Measurements from ENCODE around the gene CD74.

Gene CD74

DNA sequence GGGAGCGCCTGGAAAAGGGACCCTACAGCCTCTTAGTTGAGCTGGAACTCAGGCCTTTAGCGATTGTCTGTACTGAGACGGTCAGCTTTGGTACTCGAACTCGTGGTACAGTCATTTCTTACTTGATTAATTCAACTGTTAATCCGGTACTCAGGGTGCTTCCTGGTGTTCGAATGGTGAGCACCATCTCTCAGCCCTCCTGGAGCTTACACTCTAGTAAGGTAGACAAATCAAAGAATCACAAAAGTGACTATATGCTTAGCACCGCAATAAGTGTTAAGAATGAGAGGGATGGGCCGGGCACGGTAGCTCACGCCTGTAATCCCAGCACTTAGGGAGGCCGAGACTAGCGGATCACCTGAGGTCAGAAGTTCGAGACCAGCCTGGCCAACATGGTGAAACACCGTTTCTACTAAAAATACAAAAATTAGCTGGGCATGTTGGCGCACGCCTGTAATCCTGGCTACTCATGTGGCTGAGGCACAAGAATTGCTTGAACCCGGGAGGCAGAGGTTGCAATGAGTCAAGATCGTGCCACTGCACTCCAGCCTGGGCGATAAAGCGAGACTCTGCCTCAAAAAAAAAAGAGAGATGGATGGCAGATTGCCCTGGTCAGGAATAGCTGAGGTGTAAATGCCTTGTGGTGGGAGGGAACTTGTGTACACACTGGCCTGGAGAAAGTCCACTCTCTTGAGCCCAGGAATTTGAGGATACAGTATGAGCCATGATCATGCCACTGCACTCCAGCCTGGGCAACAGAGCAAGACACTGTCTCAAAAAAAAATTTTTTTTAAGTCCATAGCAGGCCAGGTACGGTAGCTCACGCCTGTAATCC is 54.2 kb downstream of the CD74 start:
- no peak for DNase-seq (ENCODE audit: low spot score)

DNA sequence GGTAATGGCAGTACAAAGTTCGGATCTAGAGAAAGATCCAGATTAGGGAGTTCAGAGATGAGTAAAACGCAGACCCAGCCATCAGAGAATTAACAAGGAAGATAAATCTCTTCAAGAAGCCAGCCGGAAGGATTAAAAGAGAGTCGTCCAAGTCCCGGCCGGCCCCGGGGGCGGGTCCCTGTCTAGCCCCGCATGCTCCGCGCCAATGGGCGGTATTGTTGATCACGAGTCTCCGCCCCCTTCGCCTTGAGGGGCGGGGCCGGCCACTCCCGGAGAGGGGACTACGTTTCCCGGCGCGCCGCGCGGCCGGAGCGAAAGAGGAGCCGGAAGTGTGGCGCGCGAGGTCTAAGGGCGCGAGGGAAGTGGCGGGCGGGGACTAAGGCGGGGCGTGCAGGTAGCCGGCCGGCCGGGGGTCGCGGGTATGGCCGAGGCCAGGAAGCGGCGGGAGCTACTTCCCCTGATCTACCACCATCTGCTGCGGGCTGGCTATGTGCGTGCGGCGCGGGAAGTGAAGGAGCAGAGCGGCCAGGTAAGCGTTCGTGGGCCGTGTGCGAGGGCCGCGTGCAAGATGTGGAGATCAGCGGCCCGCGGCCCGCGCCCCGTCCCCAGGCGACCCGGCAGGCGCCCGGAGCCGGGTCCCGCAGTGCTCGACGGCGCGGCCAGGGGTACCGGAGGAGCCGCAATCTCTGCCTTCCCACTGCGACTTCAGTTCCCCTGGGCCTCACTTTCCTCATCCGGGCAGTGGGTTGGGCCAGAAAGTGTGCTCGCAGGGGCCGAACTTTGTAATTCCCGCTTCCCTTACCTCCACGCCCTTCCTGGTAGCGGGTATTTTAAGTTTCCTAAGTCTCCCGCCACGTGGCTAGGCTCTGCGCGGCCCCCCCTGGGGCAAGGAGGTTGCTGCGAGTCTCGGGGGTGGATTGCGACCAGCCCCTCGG is 55.1 kb downstream of the CD74 start, which contains the start of gene TCOF1:
Gene TCOF1 (plus strand): TSS at position 372 of the 935 bp plus-strand sequence. CDS start 50 bp downstream, at position 422.
- DNase-seq (ENCODE audit: low spot score) = peak; percentile 97

DNA sequence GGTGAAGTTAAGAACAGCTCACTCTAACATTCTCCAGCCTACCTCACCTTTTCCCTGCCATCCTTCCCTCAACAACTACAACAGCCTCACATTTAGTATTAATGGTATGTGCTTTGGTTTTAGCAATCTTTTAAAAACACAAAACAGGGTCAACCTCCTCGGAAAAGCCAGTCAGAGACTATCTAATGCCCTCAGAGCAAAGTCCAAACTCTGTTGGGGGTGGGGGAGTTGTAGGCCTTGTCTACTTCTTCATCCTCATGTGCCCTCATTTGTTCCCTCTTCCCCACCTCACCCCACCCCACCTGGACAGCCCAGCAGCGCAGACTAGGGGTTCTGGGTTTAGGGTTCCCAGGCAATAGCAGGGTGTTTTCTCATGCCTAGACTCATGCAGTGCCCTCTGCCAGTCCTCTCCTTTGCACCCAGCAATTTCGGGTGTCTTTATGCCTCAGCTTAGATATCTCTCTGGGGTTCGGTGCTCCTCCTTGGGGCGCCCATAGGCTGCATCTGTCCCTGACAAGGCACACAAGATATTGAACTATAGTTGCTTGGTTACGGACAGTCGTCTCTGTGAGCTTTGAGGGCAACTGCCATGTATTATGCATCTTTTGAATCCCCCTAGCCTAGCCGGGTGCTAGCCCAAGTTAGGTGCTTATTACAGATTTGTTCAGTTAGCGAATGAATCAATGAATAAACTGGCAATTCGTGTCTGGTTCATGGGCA is 56.0 kb downstream of the CD74 start:
- no peak for DNase-seq (ENCODE audit: low spot score)

DNA sequence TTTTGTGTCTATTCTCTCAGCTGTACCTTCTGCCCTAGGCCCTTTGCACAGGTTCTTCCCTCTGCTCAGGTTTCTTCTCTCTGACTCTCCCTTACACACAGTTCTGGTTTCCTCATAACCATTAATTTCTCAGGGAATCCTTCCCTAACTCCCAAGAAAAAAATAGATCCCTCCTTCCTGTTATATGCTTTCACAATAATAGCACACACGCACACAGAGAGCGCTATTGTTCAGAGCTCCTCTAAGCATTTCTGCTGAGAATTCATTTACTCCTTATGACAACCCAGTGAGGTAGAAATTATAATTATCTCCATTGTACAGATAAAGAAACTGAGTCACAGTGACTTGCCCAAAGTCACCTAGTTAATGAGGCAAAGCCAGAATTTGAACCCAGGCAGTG is 56.9 kb downstream of the CD74 start:
- no peak for DNase-seq (ENCODE audit: low spot score)

DNA sequence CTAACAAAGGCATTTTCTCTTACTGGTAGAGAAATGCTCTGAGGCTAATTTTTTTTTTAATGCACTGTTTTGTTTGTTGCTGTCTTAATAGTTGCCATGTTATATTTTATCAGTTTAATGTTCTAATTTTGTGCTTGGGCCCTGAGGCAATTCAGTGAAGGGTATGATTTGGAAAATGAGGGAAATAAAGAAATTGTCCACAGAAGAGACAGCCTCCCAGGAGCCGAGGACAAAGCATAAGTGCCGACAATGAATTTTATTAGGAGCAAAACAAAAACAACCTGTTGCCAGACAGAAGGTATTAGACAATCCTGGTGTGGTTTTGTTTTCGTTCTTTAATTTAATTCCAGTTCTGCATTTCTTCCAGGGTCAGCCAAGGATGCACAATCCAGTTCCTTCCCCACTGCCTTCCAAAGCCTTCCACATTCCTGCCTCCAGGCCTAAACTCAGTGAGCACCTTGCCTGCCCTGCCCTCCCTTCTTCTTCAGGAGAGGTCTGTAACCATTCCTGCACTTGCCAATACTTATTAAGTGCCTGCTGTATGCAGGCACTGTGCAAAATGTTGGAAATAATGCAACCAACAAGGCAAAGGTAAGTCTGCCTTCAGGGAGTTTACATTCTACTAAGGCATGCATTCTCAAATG is 59.6 kb downstream of the CD74 start:
- DNase-seq (ENCODE audit: low spot score) = no peak

DNA sequence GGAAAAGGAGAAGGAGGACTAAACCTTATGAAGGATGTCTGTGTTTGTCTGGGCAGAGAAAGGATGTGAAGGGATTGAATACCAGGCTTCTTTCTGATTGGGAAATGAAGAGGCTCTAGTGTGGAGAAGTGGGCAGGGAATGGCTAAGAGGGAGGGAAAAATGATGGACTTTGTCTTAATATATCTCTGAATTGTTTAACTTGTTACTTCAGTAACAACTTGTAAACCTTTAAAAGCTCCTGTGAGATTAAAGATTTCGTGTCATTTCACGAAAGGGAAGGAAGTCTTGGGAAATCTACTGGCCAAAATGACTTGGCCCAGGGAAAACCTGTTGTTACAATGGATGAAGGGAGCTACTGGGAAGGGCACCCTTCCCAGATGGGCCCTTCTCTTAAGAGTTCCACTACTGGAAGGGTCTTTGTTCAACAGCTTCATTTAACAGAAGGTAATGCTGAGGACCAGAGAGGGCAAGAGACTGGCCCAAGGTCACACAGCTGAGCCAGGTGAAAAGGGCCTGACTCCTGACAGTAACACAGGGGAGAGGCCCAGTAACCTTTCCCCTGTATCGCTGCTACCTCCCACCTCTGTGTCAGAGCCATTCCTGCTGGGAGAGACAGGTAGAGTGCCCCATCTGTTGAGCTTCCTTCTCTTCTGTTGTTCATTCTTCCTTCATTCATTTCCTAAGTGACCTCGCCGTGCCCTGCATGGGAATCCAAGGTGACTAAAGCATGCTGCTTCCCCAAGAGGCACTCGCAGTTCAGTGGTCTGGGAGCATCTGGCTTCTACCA is 60.3 kb downstream of the CD74 start:
- no peak for DNase-seq (ENCODE audit: low spot score)
